Loucy (cell line): ENCODE data around the gene IFI27L2.

Experiments
- EZH2phosphoT487 ChIP-seq: fragments of 200-600 bp; IDR thresholded peaks from 2 replicates; pipeline ENCODE4 v1.6.1; 2018; ENCODE audit warnings: antibody characterized with exemption, mild to moderate bottlenecking, moderate library complexity, borderline replicate concordance
- TF ChIP-seq, protein P1 (sequence below): fragments of 200-600 bp; sonication (generic); conservative IDR thresholded peaks from 2 replicates; pipeline ENCODE4 v1.5.1; 2014; ENCODE audit warnings: mild to moderate bottlenecking, antibody characterized with exemption, low read length

DNA sequence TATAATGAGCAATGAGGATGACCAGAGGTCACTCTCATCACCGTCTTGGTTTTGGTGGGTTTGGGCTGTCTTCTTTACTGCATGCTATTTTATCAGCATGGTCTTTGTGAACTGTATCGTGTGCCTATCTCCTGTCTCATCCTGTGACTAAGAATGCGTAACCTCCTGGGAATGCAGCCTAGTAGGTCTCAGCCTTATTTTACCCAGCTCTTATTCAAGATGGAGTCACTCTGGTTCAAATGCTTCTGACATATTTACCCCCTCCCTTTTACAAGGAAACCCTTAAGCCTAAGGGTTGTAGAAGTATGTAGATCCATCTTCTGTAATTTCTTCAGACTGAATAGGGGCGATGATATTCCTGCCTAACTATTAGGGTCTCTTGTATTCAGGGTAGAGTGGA, 39.9 kb downstream of the IFI27L2 start:
- TF ChIP-seq, protein P1, sequence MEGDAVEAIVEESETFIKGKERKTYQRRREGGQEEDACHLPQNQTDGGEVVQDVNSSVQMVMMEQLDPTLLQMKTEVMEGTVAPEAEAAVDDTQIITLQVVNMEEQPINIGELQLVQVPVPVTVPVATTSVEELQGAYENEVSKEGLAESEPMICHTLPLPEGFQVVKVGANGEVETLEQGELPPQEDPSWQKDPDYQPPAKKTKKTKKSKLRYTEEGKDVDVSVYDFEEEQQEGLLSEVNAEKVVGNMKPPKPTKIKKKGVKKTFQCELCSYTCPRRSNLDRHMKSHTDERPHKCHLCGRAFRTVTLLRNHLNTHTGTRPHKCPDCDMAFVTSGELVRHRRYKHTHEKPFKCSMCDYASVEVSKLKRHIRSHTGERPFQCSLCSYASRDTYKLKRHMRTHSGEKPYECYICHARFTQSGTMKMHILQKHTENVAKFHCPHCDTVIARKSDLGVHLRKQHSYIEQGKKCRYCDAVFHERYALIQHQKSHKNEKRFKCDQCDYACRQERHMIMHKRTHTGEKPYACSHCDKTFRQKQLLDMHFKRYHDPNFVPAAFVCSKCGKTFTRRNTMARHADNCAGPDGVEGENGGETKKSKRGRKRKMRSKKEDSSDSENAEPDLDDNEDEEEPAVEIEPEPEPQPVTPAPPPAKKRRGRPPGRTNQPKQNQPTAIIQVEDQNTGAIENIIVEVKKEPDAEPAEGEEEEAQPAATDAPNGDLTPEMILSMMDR, result no peak
- TF ChIP-seq EZH2phosphoT487, result no peak
